GDM1 (cell line): ENCODE results near the gene CDH13.

Experiments used
- DNase-seq: peaks from one replicate; lab custom pipeline; 2025; lab: John Stamatoyannopoulos, UW

CDH13 gene

GRCh38 chr16:83515395-83515794, 888.6 kb downstream of the CDH13 start:
- no peak for DNase-seq

GRCh38 chr16:83516931-83517330, 890.2 kb downstream of the CDH13 start:
- DNase-seq, result no peak

- DNase-seq, result no peak
These were observed 890.6 kb downstream of the CDH13 start for GRCh38 chr16:83517398-83517797.

- no peak for DNase-seq
These were observed 893.8 kb downstream of the CDH13 start for GRCh38 chr16:83520596-83520995.

GRCh38 chr16:83530293-83530692, 903.5 kb downstream of the CDH13 start:
- DNase-seq, result no peak

- DNase-seq, result no peak
These were observed 905.9 kb downstream of the CDH13 start for GRCh38 chr16:83532634-83533033.

GRCh38 chr16:83533193-83533592, 906.4 kb downstream of the CDH13 start:
- no peak for DNase-seq

- no peak for DNase-seq
These were observed 911.9 kb downstream of the CDH13 start for GRCh38 chr16:83538707-83539106.

- no peak for DNase-seq
These were observed 913.1 kb downstream of the CDH13 start for GRCh38 chr16:83539736-83540490.

- DNase-seq, result no peak
These were observed 914.5 kb downstream of the CDH13 start for GRCh38 chr16:83541231-83541630.

- DNase-seq, result no peak
These were observed 915.7 kb downstream of the CDH13 start for GRCh38 chr16:83542491-83542890.

GRCh38 chr16:83549316-83550182, 922.8 kb downstream of the CDH13 start:
- DNase-seq, result no peak

- DNase-seq, result no peak
These were observed 923.4 kb downstream of the CDH13 start for GRCh38 chr16:83550183-83550569.

GRCh38 chr16:83552228-83552627, 925.5 kb downstream of the CDH13 start:
- no peak for DNase-seq

GRCh38 chr16:83552930-83553329, 926.2 kb downstream of the CDH13 start:
- DNase-seq, result no peak

- DNase-seq, result no peak
These were observed 927.3 kb downstream of the CDH13 start for GRCh38 chr16:83554096-83554495.

- DNase-seq, result no peak
These were observed 927.8 kb downstream of the CDH13 start for GRCh38 chr16:83554540-83554939.

- DNase-seq, result no peak
These were observed 935.1 kb downstream of the CDH13 start for GRCh38 chr16:83561876-83562275.

- DNase-seq, result no peak
These were observed 941.6 kb downstream of the CDH13 start for GRCh38 chr16:83568345-83568744.

GRCh38 chr16:83574388-83574787, 947.6 kb downstream of the CDH13 start:
- no peak for DNase-seq

GRCh38 chr16:83577078-83577745, 950.4 kb downstream of the CDH13 start:
- no peak for DNase-seq

GRCh38 chr16:83578171-83578570, 951.4 kb downstream of the CDH13 start:
- no peak for DNase-seq

GRCh38 chr16:83579027-83579426, 952.3 kb downstream of the CDH13 start:
- DNase-seq, result no peak
